Measurements from ENCODE around the gene TSC1. TPM values are rescaled to one million over a fixed set of nuclear protein-coding genes. Genes with fewer than 3 reads are reported as not detected.
A peak's percentile ranks its signal among the peaks of the same experiment; 100 is the strongest.

Gene TSC1
- total and polyA plus RNA-seq, 10 of the 15 experiments (the other 5 are each of a cell fraction or from before 2014, with no cell fraction given), result 4.0 to 48.0 (median 14.9) TPM

- 27% methylated on average over 8 of the region's 8 CpGs for WGBS (ENCODE audit: insufficient coverage, insufficient replicate concordance, low lambda C conversion rate, missing lambda C conversion rate)
- Histone ChIP-seq H3K27ac (ENCODE audit: control insufficient read depth, insufficient read depth) (no peak overlapping the region), H3K27me3 (replicated peaks in 1 of 2; ENCODE audit: control insufficient read depth in 2 of 2, insufficient read depth in 2 of 2, low read length in 1 of 2) (peaks cover 6 to 9% of the 10 kb centered on the region in 2 experiments; a peak in 2 of 4 replicates), H3K4me1 (ENCODE audit: control insufficient read depth, insufficient read depth, low read length) (no peaks in the 10 kb centered on the region), H3K9me3 (replicated peaks; ENCODE audit: control insufficient read depth, insufficient read depth, low read length) (no peaks in the 10 kb centered on the region), H3K36me3 (ENCODE audit: control insufficient read depth in 2 of 2, insufficient read depth in 2 of 2, low read length in 1 of 2) (no peaks in the 10 kb centered on the region), H3K4me3 (no peak overlapping the region), H3K79me2 (ENCODE audit: control insufficient read depth, insufficient read depth, low read length) (no peaks in the 10 kb centered on the region), H2AFZ (ENCODE audit: control insufficient read depth, low read depth, low read length) (no peak overlapping the region), H3K9ac (ENCODE audit: control insufficient read depth, insufficient read depth, low read length) (no peak overlapping the region), H3K4me2 (ENCODE audit: control insufficient read depth, insufficient read depth) (no peak overlapping the region), H4K20me1 (ENCODE audit: control insufficient read depth, insufficient read depth) (no peaks in the 10 kb centered on the region)
- SMC1A ChIA-PET (ENCODE audit: uncharacterized antibody, unreplicated experiment), result interaction anchor here (1.2 kb wide), 1 partner anchor 165 kb away, joined by 3 read pairs; no protein-coding TSS in a partner anchor
- RAD21 ChIA-PET (ENCODE audit: unreplicated experiment), result interaction anchor here (1.0 to 1.1 kb wide), 2 partner anchors 38 to 40 kb away, joined by 4 to 5 read pairs; partner anchors contain the start of gene TSC1
- CTCF ChIA-PET, result interaction anchor here (1.2 to 3.4 kb wide), 3 partner anchors 10 to 40 kb away, joined by 4 to 26 read pairs (median 10); no protein-coding TSS in a partner anchor
- in situ Hi-C loops (cut with MboI), result no loop called here
- POLR2A ChIA-PET, result interaction anchor here (0.7 kb wide), 2 partner anchors 12 to 161 kb away, joined by 3 read pairs; no protein-coding TSS in a partner anchor
- peak; percentile 69 for ATAC-seq
- peak; percentile 23 for FAIRE-seq
- no peak for DNase-seq (ENCODE audit: low read depth, low spot score)
- no TSS peak for BruUV-seq (replicated peaks)
- intact Hi-C loops (cut with micrococcal nuclease; ENCODE audit: unreplicated experiment), result no loop called here
- TF ChIP-seq BACH1 (IDR thresholded peaks at IDR 0.05; ENCODE audit: borderline replicate concordance), result no peak
- TF ChIP-seq BCL3 (IDR thresholded peaks at IDR 0.05; ENCODE audit: borderline replicate concordance, insufficient read depth, low read depth, low read length, poor library complexity, severe bottlenecking), result no peak
- no peak for TF ChIP-seq FOXK2 (IDR thresholded peaks at IDR 0.05)
- peak; percentile 93 for TF ChIP-seq PKNOX1 (IDR thresholded peaks at IDR 0.05)
- no peak for TF ChIP-seq ZSCAN29 (IDR thresholded peaks at IDR 0.05)
- TF ChIP-seq CBFB (IDR thresholded peaks at IDR 0.05; ENCODE audit: low read depth), result no peak
- TF ChIP-seq ZBTB40 (IDR thresholded peaks at IDR 0.05; ENCODE audit: borderline replicate concordance), result no peak
- TF ChIP-seq ATF7 (IDR thresholded peaks at IDR 0.05; ENCODE audit: low read depth), result no peak
- TF ChIP-seq SMARCA5 (IDR thresholded peaks at IDR 0.05), result no peak
- no peak for TF ChIP-seq POLR2A (IDR thresholded peaks at IDR 0.05; ENCODE audit: low read depth, low read length)
- TF ChIP-seq ZNF384 (IDR thresholded peaks at IDR 0.05; ENCODE audit: borderline replicate concordance, low read depth, low read length), result peak; percentile 79
- no peak for TF ChIP-seq IRF5 (IDR thresholded peaks at IDR 0.05; ENCODE audit: borderline replicate concordance)
- no peak for TF ChIP-seq CHD1 (IDR thresholded peaks at IDR 0.05; ENCODE audit: low read depth, low read length)
- no peak for TF ChIP-seq CBX5 (IDR thresholded peaks at IDR 0.05; ENCODE audit: low read depth)
- no peak for TF ChIP-seq STAT3 (IDR thresholded peaks at IDR 0.05; ENCODE audit: low read depth, low read length)
- TF ChIP-seq PBX3 (IDR thresholded peaks at IDR 0.05; ENCODE audit: insufficient replicate concordance, low read depth, low read length), result peak; percentile 58
- TF ChIP-seq POLR2AphosphoS5 (IDR thresholded peaks at IDR 0.05; ENCODE audit: low read length), result no peak
Measured at GRCh38 chr9:132982458-132982857, 38.0 kb upstream of the TSC1 start.
